ENCODE results near the gene CALHM5.

CALHM5 gene

GRCh38 chr6:116468293-116468692 lies 43.1 kb upstream of the CALHM5 start:
- no peak for DNase-seq (ENCODE audit: low read depth)
- TF ChIP-seq CTCF (conservative IDR thresholded peaks at IDR 0.05; ENCODE audit: low read depth, low read length), result no peak
- H3K4me3 ChIP-seq (ENCODE audit: low read depth, low read length), result no peak overlapping the region

GRCh38 chr6:116471531-116471930 lies 39.9 kb upstream of the CALHM5 start:
- TF ChIP-seq CTCF (conservative IDR thresholded peaks at IDR 0.05; ENCODE audit: low read depth, low read length), result no peak
- no peak overlapping the region for H3K4me3 ChIP-seq (ENCODE audit: low read depth, low read length)
- DNase-seq (ENCODE audit: low read depth), result no peak

GRCh38 chr6:116472706-116473105 lies 38.7 kb upstream of the CALHM5 start:
- no peak for DNase-seq (ENCODE audit: low read depth)

GRCh38 chr6:116475141-116475540 lies 36.3 kb upstream of the CALHM5 start:
- H3K4me3 ChIP-seq (ENCODE audit: low read depth, low read length), result no peak overlapping the region
- TF ChIP-seq CTCF (conservative IDR thresholded peaks at IDR 0.05; ENCODE audit: low read depth, low read length), result no peak
- DNase-seq (ENCODE audit: low read depth), result no peak

More at GRCh38 chr6:116472706-116473105, 38.7 kb upstream of the CALHM5 start:
- no peak for TF ChIP-seq CTCF (conservative IDR thresholded peaks at IDR 0.05; ENCODE audit: low read depth, low read length)
- H3K4me3 ChIP-seq (ENCODE audit: low read depth, low read length), result no peak overlapping the region

GRCh38 chr6:116476002-116476678 lies 35.3 kb upstream of the CALHM5 start:
- H3K4me3 ChIP-seq (ENCODE audit: low read depth, low read length), result no peak overlapping the region
- TF ChIP-seq CTCF (conservative IDR thresholded peaks at IDR 0.05; ENCODE audit: low read depth, low read length), result no peak
- peak; percentile 31 for DNase-seq (ENCODE audit: low read depth)

GRCh38 chr6:116482780-116483179 lies 28.7 kb upstream of the CALHM5 start:
- no peak for TF ChIP-seq CTCF (conservative IDR thresholded peaks at IDR 0.05; ENCODE audit: low read depth, low read length)
- H3K4me3 ChIP-seq (ENCODE audit: low read depth, low read length), result no peak overlapping the region
- no peak for DNase-seq (ENCODE audit: low read depth)

- no peak overlapping the region for H3K4me3 ChIP-seq (ENCODE audit: low read depth, low read length)
- TF ChIP-seq CTCF (conservative IDR thresholded peaks at IDR 0.05; ENCODE audit: low read depth, low read length), result no peak
- DNase-seq (ENCODE audit: low read depth), result no peak
Measured at GRCh38 chr6:116483616-116484015, 27.8 kb upstream of the CALHM5 start.

Data from choroid plexus epithelial cell (primary cell).